ENCODE results near the gene TTLL9. TPM values are rescaled to one million over a fixed set of nuclear protein-coding genes. Genes with fewer than 3 reads are reported as not detected.

Gene TTLL9
- total and polyA plus RNA-seq, 2 of the 13 experiments (the other 11 are each of a cell fraction or from before 2014, with no cell fraction given), result not detected

DNA sequence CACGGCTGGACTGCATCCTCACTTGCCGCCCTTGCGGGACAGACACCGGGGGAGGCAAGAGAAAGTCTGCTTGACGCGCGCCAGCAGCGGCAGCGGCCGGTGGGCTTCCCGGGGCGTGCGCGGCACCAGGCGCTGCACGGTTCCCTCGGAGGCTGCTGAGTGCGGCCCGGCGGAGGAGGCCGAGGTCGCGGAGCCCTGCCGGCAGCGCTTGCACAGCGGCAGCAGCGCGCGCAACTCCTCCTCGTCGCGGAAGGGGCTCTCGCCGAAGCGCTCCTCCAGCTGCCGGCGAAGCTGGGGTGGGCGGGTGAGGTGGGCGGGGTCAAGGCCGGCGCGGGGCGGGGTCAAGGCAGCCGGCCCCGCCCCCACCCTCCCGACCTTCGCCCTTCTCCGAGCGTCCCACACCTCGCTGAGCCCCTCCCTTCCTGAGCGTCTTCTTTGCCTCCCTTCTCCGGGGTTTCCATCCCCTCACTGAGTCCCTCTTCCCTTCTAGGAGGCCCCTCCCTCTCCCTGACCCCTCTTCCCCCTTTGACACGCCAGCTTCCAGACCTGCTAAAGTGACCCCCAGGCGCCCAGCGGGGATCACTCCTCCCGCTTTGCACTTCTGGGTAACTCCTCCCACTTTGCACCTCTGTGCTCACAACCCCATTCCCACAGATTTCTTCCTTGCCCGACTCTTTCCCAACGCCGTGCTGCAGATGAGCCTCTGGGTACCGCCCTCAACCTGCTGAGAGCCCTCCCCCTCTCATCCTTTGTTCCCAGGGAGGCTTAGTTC is 8.9 kb upstream of the TTLL9 start (continued):
- peak; percentile 82 for TF ChIP-seq ZNF687 (CRISPR knock-in tag; IDR thresholded peaks at IDR 0.05)
- TF ChIP-seq, protein P1, sequence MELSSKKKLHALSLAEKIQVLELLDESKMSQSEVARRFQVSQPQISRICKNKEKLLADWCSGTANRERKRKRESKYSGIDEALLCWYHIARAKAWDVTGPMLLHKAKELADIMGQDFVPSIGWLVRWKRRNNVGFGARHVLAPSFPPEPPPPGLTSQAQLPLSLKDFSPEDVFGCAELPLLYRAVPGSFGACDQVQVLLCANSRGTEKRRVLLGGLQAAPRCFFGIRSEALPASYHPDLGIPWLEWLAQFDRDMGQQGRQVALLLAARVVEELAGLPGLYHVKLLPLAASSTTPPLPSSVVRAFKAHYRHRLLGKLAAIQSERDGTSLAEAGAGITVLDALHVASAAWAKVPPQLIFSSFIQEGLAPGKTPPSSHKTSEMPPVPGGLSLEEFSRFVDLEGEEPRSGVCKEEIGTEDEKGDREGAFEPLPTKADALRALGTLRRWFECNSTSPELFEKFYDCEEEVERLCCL (CRISPR knock-in tag; IDR thresholded peaks at IDR 0.05; ENCODE audit: borderline replicate concordance), result no peak
- peak; percentile 74; the same call in 1 of the 2 replicates for TF ChIP-seq ARID4A (CRISPR knock-in tag; IDR thresholded peaks at IDR 0.05; ENCODE audit: borderline replicate concordance)
- TF ChIP-seq ZNF777 (CRISPR knock-in tag; IDR thresholded peaks at IDR 0.05), result peak; percentile 83
- TF ChIP-seq, protein P2, sequence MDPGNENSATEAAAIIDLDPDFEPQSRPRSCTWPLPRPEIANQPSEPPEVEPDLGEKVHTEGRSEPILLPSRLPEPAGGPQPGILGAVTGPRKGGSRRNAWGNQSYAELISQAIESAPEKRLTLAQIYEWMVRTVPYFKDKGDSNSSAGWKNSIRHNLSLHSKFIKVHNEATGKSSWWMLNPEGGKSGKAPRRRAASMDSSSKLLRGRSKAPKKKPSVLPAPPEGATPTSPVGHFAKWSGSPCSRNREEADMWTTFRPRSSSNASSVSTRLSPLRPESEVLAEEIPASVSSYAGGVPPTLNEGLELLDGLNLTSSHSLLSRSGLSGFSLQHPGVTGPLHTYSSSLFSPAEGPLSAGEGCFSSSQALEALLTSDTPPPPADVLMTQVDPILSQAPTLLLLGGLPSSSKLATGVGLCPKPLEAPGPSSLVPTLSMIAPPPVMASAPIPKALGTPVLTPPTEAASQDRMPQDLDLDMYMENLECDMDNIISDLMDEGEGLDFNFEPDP (CRISPR knock-in tag; conservative IDR thresholded peaks at IDR 0.05), result no peak
- TF ChIP-seq HOXA3 (CRISPR knock-in tag; IDR thresholded peaks at IDR 0.05), result no peak; the same call in 1 of the 2 replicates
- peak; percentile 58; the same call in 1 of the 2 replicates for TF ChIP-seq ZFY (CRISPR knock-in tag; IDR thresholded peaks at IDR 0.05)
- TF ChIP-seq, protein P3, sequence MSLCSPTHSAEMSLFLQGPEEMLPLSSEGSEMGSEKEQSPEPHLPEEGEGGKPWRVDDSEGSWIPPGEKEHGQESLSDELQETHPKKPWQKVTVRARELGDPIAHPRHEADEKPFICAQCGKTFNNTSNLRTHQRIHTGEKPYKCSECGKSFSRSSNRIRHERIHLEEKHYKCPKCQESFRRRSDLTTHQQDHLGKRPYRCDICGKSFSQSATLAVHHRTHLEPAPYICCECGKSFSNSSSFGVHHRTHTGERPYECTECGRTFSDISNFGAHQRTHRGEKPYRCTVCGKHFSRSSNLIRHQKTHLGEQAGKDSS (CRISPR knock-in tag; IDR thresholded peaks at IDR 0.05; ENCODE audit: borderline replicate concordance, low read depth), result peak; percentile 44; the same call in 1 of the 2 replicates
- peak; percentile 81; the same call in 1 of the 2 replicates for TF ChIP-seq ZNF761 (CRISPR knock-in tag; conservative IDR thresholded peaks at IDR 0.05)
- no peak for TF ChIP-seq BRCA1 (CRISPR knock-in tag; IDR thresholded peaks at IDR 0.05)
- TF ChIP-seq IKZF1 (IDR thresholded peaks at IDR 0.05), result no peak
- TF ChIP-seq NR2F6 (IDR thresholded peaks at IDR 0.05), result no peak
- peak; percentile 34 for TF ChIP-seq NR2F6 (CRISPR knock-in tag; IDR thresholded peaks at IDR 0.05)
- no peak for TF ChIP-seq NR3C1 (CRISPR knock-in tag; IDR thresholded peaks at IDR 0.05)
- peak; percentile 88 for TF ChIP-seq ZNF770 (CRISPR knock-in tag; IDR thresholded peaks at IDR 0.05)

All from HepG2 (cell line).